Loucy (cell line): Measurements from ENCODE around the gene PFKFB4.

Experiments used
- EZH2phosphoT487 ChIP-seq: fragments of 200-600 bp; IDR thresholded peaks from 2 replicates; pipeline ENCODE4 v1.6.1; 2018; ENCODE audit warnings: antibody characterized with exemption, mild to moderate bottlenecking, moderate library complexity, borderline replicate concordance
- TF ChIP-seq, protein P1 (sequence below): fragments of 200-600 bp; sonication (generic); conservative IDR thresholded peaks from 2 replicates; pipeline ENCODE4 v1.5.1; 2014; ENCODE audit warnings: mild to moderate bottlenecking, antibody characterized with exemption, low read length

DNA sequence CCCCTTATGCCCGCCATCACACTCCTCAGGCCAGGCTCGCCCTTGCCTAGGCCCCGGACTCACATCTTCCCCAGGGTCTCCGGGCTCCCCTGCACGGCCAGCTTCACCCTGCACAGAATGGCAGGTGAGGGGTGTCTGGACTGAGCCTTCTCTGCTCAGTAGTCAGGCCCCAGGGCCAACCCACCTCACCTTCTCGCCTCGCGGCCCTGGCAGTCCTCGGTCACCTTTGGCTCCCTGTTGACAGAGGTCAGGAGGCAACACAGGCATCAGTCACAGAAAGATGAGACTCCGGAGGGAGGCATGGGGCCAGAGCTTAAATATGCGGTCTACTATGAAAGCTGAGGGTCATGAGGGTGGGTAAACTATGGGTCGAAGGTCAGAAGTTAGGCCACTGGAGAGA lies 15.3 kb upstream of the PFKFB4 start:
- TF ChIP-seq, protein P1, sequence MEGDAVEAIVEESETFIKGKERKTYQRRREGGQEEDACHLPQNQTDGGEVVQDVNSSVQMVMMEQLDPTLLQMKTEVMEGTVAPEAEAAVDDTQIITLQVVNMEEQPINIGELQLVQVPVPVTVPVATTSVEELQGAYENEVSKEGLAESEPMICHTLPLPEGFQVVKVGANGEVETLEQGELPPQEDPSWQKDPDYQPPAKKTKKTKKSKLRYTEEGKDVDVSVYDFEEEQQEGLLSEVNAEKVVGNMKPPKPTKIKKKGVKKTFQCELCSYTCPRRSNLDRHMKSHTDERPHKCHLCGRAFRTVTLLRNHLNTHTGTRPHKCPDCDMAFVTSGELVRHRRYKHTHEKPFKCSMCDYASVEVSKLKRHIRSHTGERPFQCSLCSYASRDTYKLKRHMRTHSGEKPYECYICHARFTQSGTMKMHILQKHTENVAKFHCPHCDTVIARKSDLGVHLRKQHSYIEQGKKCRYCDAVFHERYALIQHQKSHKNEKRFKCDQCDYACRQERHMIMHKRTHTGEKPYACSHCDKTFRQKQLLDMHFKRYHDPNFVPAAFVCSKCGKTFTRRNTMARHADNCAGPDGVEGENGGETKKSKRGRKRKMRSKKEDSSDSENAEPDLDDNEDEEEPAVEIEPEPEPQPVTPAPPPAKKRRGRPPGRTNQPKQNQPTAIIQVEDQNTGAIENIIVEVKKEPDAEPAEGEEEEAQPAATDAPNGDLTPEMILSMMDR = no peak
- no peak for TF ChIP-seq EZH2phosphoT487
